Neural cell (in vitro differentiated cells): ENCODE data around the gene GRIK2. TPM values are rescaled to one million over a fixed set of nuclear protein-coding genes. Genes with fewer than 3 reads are reported as not detected.

ENCODE experiments used
- H2AFZ ChIP-seq: fragments of 200-600, 300-800 bp; sonication (generic), shearing (Covaris generic); 2 replicates; pipeline ENCODE4 v1.6.0; 2014; ENCODE audit warnings: low read depth, mild to moderate bottlenecking, antibody characterized with exemption, low read length, moderate library complexity
- H3F3A ChIP-seq: fragments of 200-600 bp; shearing (Covaris generic); 2 replicates; pipeline ENCODE4 v1.6.1; 2016; ENCODE audit warnings: mild to moderate bottlenecking, moderate library complexity, mixed read lengths, antibody characterized with exemption, low read length; ENCODE audit not compliant: insufficient read depth, poor library complexity, severe bottlenecking
- H3K27ac ChIP-seq: fragments of 200-600, 300-800 bp; sonication (generic), shearing (Covaris generic); 2 replicates; pipeline ENCODE4 v1.5.1; 2014; ENCODE audit warnings: mild to moderate bottlenecking, low read length, moderate library complexity
- H3K27me3 ChIP-seq: fragments of 300-800, 200-600 bp; sonication (generic), shearing (Covaris generic); 2 replicates; pipeline ENCODE4 v1.6.0; 2014; ENCODE audit warnings: mild to moderate bottlenecking, low read depth, low read length, moderate library complexity; ENCODE audit not compliant: insufficient read depth
- H3K36me3 ChIP-seq: fragments of 300-800, 200-600 bp; sonication (generic), shearing (Covaris generic); 2 replicates; pipeline ENCODE4 v1.5.1; 2014; ENCODE audit warnings: mild to moderate bottlenecking, antibody characterized with exemption, low read length, moderate library complexity; ENCODE audit not compliant: insufficient read depth
- H3K4me2 ChIP-seq: fragments of 300-800, 200-600 bp; sonication (generic), shearing (Covaris generic); 2 replicates; pipeline ENCODE4 v1.6.0; 2014; ENCODE audit warnings: mild to moderate bottlenecking, low read length
- H3K4me3 ChIP-seq: fragments of 300-800, 200-600 bp; sonication (generic), shearing (Covaris generic); 2 replicates; pipeline ENCODE4 v1.5.1; 2014; ENCODE audit warnings: mild to moderate bottlenecking, low read length, moderate library complexity
- H3K79me2 ChIP-seq: fragments of 200-600 bp; shearing (Covaris generic); replicated peaks from 2 replicates; pipeline ENCODE4 v1.6.0; 2014; ENCODE audit warnings: mild to moderate bottlenecking, low read length, moderate library complexity; ENCODE audit not compliant: insufficient read depth
- H3K9ac ChIP-seq: fragments of 300-800, 200-600 bp; sonication (generic), shearing (Covaris generic); 2 replicates; pipeline ENCODE4 v1.6.1; 2016; ENCODE audit warnings: mild to moderate bottlenecking, low read length, mixed read lengths
- H3K9me2 ChIP-seq: fragments of 200-600 bp; shearing (Covaris generic); 2 replicates; pipeline ENCODE4 v1.6.1; 2016; ENCODE audit warnings: mild to moderate bottlenecking, low read length, mixed read lengths; ENCODE audit not compliant: insufficient read depth
- H3K9me3 ChIP-seq: fragments of 200-600, 300-800 bp; sonication (generic), shearing (Covaris generic); 2 replicates; pipeline ENCODE4 v1.6.1; 2016; ENCODE audit warnings: mild to moderate bottlenecking, mixed run types, low read length, moderate library complexity, mixed read lengths
- H4K20me1 ChIP-seq: fragments of 200-600 bp; shearing (Covaris generic); 2 replicates; pipeline ENCODE4 v1.6.1; 2016; ENCODE audit warnings: mild to moderate bottlenecking, mixed run types; ENCODE audit not compliant: insufficient read depth
- EP300 ChIP-seq: fragments of 450-650 bp; conservative IDR thresholded peaks from 2 replicates; pipeline ENCODE4 v1.6.1; 2014; ENCODE audit warnings: antibody characterized with exemption, mild to moderate bottlenecking, moderate library complexity; ENCODE audit not compliant: poor library complexity, severe bottlenecking
- EZH2 ChIP-seq: fragments of 200-600, 300-800 bp; shearing (Covaris generic), sonication (generic); IDR thresholded peaks from 2 replicates; pipeline ENCODE4 v1.6.1; 2014; ENCODE audit warnings: antibody characterized with exemption, low read length, borderline replicate concordance, mild to moderate bottlenecking; ENCODE audit not compliant: insufficient read depth, poor library complexity, severe bottlenecking
- MXI1 ChIP-seq: fragments of 450-650 bp; conservative IDR thresholded peaks from 2 replicates; pipeline ENCODE4 v1.6.1; 2014; ENCODE audit warnings: antibody characterized with exemption, mild to moderate bottlenecking; ENCODE audit not compliant: poor library complexity, severe bottlenecking
- POLR2AphosphoS5 ChIP-seq: IDR thresholded peaks from 2 replicates; pipeline ENCODE4 v1.6.1; 2012
- RAD21 ChIP-seq: fragments of 450-650 bp; conservative IDR thresholded peaks from 2 replicates; pipeline ENCODE4 v1.6.1; 2014; ENCODE audit warnings: antibody characterized with exemption, mild to moderate bottlenecking, moderate library complexity
- REST ChIP-seq: IDR thresholded peaks from 2 replicates; pipeline ENCODE4 v1.6.1; 2012; ENCODE audit warnings: borderline replicate concordance
- SMC3 ChIP-seq: fragments of 450-650 bp; conservative IDR thresholded peaks from 2 replicates; pipeline ENCODE4 v1.6.1; 2014; ENCODE audit warnings: antibody characterized with exemption, mild to moderate bottlenecking, moderate library complexity; ENCODE audit not compliant: poor library complexity
- TAF1 ChIP-seq: IDR thresholded peaks from 2 replicates; pipeline ENCODE4 v1.6.1; 2012; ENCODE audit warnings: low read depth
- polyA plus RNA-seq: library from polyadenylated mRNA; depleted of rRNA; stranded (reverse); fragments of >200 nt; gene quantifications from 2 replicates; pipeline ENCODE4 v1.2.3, GENCODE V29; 2014
- TF ChIP-seq, protein P1 (sequence below): fragments of 450-650 bp; IDR thresholded peaks from 2 replicates; pipeline ENCODE4 v1.5.1; 2014; ENCODE audit warnings: antibody characterized with exemption, mild to moderate bottlenecking, moderate library complexity; ENCODE audit not compliant: poor library complexity, severe bottlenecking

The GRIK2 gene
- polyA plus RNA-seq, 1 donor from 2014 or later = 106 TPM

DNA sequence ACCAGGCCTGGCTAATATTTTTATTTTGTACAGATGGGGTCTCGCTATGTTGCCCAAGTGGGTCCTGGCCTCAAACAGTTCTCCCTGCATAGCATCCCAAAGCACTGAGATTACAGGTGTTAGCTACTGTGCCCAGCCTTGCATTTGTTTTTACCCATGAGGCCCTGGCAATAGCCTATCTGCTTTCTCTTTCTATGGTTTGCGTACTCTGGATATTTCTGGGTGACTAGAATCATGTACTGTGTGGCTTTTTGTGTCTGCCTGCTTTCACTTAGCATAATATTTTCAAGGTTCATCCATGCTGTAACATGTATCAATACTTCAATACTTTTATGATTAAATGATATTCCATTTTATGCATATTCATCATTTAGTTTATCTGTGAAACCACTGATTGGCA lies 451.7 kb downstream of the GRIK2 start:
- Histone ChIP-seq H3K9me3 (no peaks in the 10 kb centered on the region), H4K20me1 (no peaks in the 10 kb centered on the region), H3K36me3 (no peaks in the 10 kb centered on the region), H3K79me2 (no peaks in the 10 kb centered on the region), H3K27me3 (no peaks in the 10 kb centered on the region), H3K4me3 (no peak overlapping the region), H3K9me2 (no peaks in the 10 kb centered on the region), H2AFZ (no peak overlapping the region), H3K27ac (no peak overlapping the region), H3K4me2 (no peak overlapping the region), H3F3A (no peaks in the 10 kb centered on the region), H3K9ac (no peak overlapping the region)
- TF ChIP-seq TAF1 (no peak), EP300 (no peak), POLR2AphosphoS5 (no peak)

GRCh38 chr6:101845621-101846020 lies 452.1 kb downstream of the GRIK2 start:
- Histone ChIP-seq H3K9me2 (no peaks in the 10 kb centered on the region), H3K27ac (no peak overlapping the region), H2AFZ (no peak overlapping the region), H3K9me3 (no peaks in the 10 kb centered on the region), H3K79me2 (no peaks in the 10 kb centered on the region), H3K27me3 (no peaks in the 10 kb centered on the region), H3K4me3 (no peak overlapping the region), H3K9ac (no peak overlapping the region), H3F3A (no peaks in the 10 kb centered on the region), H3K36me3 (no peaks in the 10 kb centered on the region), H4K20me1 (no peaks in the 10 kb centered on the region), H3K4me2 (no peak overlapping the region)
- TF ChIP-seq EP300 = no peak
- TF ChIP-seq RAD21 = no peak
- TF ChIP-seq SMC3 = no peak
- TF ChIP-seq, protein P1, sequence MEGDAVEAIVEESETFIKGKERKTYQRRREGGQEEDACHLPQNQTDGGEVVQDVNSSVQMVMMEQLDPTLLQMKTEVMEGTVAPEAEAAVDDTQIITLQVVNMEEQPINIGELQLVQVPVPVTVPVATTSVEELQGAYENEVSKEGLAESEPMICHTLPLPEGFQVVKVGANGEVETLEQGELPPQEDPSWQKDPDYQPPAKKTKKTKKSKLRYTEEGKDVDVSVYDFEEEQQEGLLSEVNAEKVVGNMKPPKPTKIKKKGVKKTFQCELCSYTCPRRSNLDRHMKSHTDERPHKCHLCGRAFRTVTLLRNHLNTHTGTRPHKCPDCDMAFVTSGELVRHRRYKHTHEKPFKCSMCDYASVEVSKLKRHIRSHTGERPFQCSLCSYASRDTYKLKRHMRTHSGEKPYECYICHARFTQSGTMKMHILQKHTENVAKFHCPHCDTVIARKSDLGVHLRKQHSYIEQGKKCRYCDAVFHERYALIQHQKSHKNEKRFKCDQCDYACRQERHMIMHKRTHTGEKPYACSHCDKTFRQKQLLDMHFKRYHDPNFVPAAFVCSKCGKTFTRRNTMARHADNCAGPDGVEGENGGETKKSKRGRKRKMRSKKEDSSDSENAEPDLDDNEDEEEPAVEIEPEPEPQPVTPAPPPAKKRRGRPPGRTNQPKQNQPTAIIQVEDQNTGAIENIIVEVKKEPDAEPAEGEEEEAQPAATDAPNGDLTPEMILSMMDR = no peak
- TF ChIP-seq EZH2 = no peak
- no peak for TF ChIP-seq POLR2AphosphoS5
- TF ChIP-seq TAF1 = no peak
- no peak for TF ChIP-seq MXI1
- no peak for TF ChIP-seq REST

GRCh38 chr6:101847690-101848089 lies 454.2 kb downstream of the GRIK2 start:
- TF ChIP-seq EZH2 (no peak), POLR2AphosphoS5 (no peak), RAD21 (no peak), TAF1 (no peak), MXI1 (no peak), REST (no peak), EP300 (no peak), SMC3 (no peak)
- TF ChIP-seq, protein P1 = no peak
- Histone ChIP-seq H3K79me2 (no peaks in the 10 kb centered on the region), H3K9ac (no peak overlapping the region), H4K20me1 (no peaks in the 10 kb centered on the region), H3K4me3 (no peak overlapping the region), H3K27ac (no peak overlapping the region), H3K9me3 (no peaks in the 10 kb centered on the region), H3K4me2 (no peak overlapping the region), H2AFZ (no peak overlapping the region), H3K36me3 (no peaks in the 10 kb centered on the region), H3K27me3 (no peaks in the 10 kb centered on the region), H3F3A (no peaks in the 10 kb centered on the region), H3K9me2 (no peaks in the 10 kb centered on the region)
